Subcutaneous adipose tissue (tissue), 4 donors: ENCODE results near the gene ZNF277. TPM values are rescaled to one million over a fixed set of nuclear protein-coding genes. Genes with fewer than 3 reads are reported as not detected.

Experiments
- total RNA-seq, 4 donors: library from RNA; depleted of rRNA; stranded (reverse); fragments of >200 nt; gene quantifications; one replicate each; pipeline ENCODE4 v1.1.0, GENCODE V29; 2016
- TF ChIP-seq, protein P1 (sequence below): fragments of 450-650 bp; IDR thresholded peaks from one replicate; pipeline ENCODE4 v1.5.1; 2016; ENCODE audit warnings: low read depth, mild to moderate bottlenecking, control low read depth, antibody characterized with exemption, moderate library complexity

Gene ZNF277
- total RNA-seq, 4 donors from 2014 or later, result 36.9 to 46.1 (median 38.4) TPM

- TF ChIP-seq, protein P1, sequence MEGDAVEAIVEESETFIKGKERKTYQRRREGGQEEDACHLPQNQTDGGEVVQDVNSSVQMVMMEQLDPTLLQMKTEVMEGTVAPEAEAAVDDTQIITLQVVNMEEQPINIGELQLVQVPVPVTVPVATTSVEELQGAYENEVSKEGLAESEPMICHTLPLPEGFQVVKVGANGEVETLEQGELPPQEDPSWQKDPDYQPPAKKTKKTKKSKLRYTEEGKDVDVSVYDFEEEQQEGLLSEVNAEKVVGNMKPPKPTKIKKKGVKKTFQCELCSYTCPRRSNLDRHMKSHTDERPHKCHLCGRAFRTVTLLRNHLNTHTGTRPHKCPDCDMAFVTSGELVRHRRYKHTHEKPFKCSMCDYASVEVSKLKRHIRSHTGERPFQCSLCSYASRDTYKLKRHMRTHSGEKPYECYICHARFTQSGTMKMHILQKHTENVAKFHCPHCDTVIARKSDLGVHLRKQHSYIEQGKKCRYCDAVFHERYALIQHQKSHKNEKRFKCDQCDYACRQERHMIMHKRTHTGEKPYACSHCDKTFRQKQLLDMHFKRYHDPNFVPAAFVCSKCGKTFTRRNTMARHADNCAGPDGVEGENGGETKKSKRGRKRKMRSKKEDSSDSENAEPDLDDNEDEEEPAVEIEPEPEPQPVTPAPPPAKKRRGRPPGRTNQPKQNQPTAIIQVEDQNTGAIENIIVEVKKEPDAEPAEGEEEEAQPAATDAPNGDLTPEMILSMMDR, result no peak
Observed at GRCh38 chr7:112195717-112196116, 10.8 kb upstream of the ZNF277 start.

- TF ChIP-seq, protein P1, result no peak
Observed at GRCh38 chr7:112197322-112197721, 9.2 kb upstream of the ZNF277 start.

DNA sequence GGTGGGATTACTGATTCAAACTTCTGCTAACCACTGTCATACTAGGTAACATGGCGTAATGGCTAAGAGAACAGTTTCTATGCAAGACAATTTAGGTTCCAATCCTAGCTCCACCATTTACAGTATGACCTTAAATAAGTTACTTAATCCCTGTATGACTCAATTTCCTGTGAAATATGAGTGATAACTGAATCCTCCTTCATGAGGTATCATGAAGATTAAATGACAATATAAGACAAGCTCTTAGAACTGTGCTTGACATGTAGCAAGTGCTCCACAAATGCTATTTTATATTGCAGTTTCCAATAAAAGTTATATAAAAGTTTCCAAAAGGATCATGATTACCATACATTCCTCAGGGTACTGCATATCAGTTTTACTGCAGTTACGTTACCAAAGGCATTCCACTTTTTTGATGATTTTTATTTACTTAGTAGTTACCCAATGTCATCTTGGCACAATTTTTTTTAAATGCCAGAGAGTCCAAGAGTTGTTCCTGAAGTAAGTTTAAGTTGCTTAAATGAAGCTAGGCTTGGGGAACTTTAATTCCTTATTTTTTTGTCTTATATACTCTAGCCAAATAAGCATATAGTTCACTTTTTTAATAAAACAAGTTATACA lies 7.3 kb upstream of the ZNF277 start:
- TF ChIP-seq, protein P1, result no peak

- TF ChIP-seq, protein P1, result no peak
Observed at GRCh38 chr7:112199672-112200071, 6.8 kb upstream of the ZNF277 start.

DNA sequence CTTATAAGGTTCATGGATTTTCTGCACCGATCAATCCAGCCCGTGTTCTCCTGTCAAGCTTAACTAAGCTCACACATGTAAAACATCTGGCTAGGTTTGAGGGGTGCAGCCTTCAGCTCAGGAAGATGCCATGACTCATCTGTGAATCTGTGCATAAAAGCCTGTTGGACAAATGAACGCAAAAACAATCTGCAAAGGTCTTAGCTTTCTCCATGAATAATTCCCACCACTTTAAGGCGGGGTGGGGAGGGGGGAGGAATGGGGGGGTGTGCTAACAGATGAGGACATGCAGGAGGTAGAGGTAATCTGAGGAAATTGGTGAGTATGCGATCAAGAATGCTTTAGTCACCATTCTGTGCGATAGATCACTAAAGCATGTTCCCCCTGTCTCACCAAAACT lies 5.1 kb upstream of the ZNF277 start:
- TF ChIP-seq, protein P1, result no peak

GRCh38 chr7:112201839-112202238 lies 4.7 kb upstream of the ZNF277 start:
- TF ChIP-seq, protein P1, result no peak

DNA sequence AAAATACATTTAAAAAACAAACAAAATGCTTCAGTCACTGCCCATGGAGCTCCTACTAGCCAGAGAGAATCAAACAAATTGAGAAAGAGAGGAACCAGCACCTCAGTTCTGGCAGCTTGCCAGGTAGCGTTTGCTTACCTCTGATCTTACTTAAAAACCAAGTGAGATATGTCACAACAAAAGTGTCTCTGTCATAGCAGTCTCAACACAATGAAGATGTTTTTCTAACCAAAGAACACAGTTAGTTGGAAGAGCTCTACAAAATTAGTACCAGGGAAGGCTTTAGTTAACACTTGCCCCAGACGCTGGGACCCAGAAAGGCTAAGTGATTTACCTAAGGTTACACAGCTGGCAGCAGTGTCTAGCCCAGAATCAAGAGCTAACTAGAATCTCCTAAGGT lies 3.7 kb upstream of the ZNF277 start:
- TF ChIP-seq, protein P1, result no peak
